Choroid plexus epithelial cell (primary cell): ENCODE measurements around the gene TMEM62.

Source experiments
- DNase-seq: peaks from one replicate; pipeline ENCODE4 v3.0.0-alpha.2; 2010; ENCODE audit warnings: low read depth
- H3K4me3 ChIP-seq: 2 replicates; pipeline ENCODE4 v1.5.1; 2011; ENCODE audit warnings: low read depth, mild to moderate bottlenecking, control low read depth, low read length, moderate library complexity
- TF ChIP-seq, protein P1 (sequence below): conservative IDR thresholded peaks from 2 replicates; pipeline ENCODE4 v1.5.1; 2011; ENCODE audit warnings: low read depth, mild to moderate bottlenecking, control low read depth, inconsistent platforms, low read length, moderate library complexity

TMEM62 gene

DNA sequence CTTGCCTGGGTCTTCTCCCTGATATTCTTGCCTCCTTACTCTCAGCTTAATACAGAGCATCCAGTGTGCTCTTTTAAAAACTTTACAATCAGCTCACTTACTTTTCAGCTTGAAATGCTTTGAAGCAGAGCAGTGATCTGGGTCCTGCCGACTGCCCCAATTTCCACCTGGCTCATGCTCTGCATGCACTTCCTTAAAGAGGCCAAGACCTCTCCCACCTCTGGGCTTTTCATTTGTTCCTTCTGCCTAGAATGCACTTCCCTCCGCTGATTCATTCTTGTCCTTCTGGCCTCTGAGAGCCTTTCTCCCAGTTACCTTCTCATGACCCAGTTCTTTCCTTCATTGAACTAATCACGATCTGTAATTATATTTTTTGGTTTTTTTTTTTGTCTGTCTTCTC, 49.9 kb downstream of the TMEM62 start:
- no peak overlapping the region for H3K4me3 ChIP-seq
- TF ChIP-seq, protein P1, sequence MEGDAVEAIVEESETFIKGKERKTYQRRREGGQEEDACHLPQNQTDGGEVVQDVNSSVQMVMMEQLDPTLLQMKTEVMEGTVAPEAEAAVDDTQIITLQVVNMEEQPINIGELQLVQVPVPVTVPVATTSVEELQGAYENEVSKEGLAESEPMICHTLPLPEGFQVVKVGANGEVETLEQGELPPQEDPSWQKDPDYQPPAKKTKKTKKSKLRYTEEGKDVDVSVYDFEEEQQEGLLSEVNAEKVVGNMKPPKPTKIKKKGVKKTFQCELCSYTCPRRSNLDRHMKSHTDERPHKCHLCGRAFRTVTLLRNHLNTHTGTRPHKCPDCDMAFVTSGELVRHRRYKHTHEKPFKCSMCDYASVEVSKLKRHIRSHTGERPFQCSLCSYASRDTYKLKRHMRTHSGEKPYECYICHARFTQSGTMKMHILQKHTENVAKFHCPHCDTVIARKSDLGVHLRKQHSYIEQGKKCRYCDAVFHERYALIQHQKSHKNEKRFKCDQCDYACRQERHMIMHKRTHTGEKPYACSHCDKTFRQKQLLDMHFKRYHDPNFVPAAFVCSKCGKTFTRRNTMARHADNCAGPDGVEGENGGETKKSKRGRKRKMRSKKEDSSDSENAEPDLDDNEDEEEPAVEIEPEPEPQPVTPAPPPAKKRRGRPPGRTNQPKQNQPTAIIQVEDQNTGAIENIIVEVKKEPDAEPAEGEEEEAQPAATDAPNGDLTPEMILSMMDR: no peak
- DNase-seq: no peak

DNA sequence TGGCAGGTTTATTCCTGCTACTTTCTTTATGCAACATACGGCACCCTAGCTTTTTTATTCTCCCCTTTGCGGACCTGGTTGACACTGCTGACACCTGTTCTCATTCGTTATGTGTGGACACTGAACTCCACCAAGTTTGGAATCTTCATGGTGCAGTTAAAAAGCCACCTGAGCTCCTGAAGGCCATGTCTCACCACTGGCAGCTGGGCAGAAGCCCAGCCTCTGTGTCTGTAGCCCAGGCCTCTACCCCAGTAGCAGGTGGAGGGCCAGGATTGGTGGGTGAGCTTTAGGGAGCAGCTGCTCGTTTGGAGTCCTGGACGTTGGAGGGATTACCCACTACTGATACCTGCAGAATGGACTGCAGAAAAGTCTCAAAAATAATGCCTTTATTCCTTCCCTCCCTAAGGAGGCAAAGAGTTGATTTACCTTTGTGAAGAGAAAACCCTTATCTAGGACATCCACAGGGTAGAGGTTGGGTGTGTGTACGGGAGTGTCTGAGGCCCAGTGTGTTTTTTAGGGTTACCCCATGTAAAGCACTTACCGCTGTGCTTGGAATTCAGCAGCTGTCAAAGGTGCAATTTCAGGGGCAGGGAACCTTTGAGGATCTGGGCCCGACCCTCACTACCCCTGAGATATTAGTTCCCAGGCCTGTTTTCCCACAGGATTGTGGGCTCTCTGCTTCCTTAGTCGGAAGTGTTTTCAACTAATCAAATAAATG, 51.2 kb downstream of the TMEM62 start:
- no peak for DNase-seq
- TF ChIP-seq, protein P1: no peak
- peak overlapping the region; percentile 79 for H3K4me3 ChIP-seq

DNA sequence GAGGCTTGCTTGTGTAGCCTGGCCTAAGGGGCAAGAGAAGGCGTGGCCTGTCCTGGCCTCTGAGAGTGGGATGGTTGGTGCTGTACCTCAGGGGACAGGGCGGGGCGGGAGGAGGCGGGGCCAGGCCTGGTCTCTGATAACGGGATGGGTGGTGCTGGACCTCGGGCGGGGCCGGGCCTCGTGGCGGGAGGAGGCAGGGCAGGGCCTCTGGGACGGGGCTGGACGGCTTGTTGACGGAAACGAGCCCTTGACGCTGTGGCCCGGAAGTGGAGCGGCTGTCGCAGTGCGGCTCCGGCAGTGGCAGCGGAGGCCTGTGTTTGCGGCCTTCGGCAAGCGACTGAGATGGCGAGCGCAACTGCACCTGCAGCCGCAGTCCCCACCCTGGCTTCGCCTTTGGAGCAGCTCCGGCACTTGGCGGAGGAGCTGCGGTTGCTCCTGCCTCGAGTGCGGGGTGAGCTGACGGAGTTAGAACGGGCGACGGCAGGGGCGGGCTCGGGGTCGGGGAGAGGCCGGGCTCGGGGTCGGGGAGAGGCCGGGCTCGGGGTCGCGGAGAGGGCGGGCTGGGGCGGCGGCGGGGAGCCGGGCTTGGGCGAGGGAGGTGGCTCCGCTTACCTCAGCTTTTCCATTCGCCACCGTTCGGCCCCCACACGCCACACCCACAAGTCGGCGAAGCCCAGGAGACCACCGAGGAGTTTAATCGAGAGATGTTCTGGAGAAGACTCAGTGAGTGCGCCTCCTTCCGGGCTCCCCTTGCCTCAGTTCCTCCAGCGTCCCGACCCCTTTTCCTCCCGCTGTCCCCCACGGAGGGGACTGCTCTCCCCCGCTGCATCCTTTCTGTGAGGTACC, 52.0 kb downstream of the TMEM62 start, which contains the start of gene CCNDBP1:
TSS of gene CCNDBP1 (plus strand) at position 247 of the 846 bp plus-strand sequence. CDS start at position 343, 96 bp downstream.
- peak; percentile 46 for DNase-seq
- TF ChIP-seq, protein P1: peak; percentile 60
- peak within 1 kb of the TSS; percentile 79 for H3K4me3 ChIP-seq

DNA sequence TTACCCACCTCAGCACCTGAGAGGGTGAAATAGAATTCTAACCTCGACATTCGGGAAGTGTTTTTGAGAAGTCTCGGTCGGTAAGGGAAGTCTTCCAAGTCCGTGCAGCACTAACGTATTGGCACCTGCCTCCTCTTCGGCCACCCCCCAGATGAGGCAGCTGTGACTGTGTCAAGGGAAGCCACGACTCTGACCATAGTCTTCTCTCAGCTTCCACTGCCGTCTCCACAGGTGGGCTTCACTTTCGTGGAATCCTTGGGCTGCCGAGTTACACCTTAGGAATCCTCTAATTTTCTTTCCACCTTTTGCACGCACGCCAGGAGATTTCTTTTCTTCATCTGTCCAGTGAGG, 52.6 kb downstream of the TMEM62 start:
- DNase-seq: no peak
- TF ChIP-seq, protein P1: no peak
- peak overlapping the region; percentile 79 for H3K4me3 ChIP-seq

DNA sequence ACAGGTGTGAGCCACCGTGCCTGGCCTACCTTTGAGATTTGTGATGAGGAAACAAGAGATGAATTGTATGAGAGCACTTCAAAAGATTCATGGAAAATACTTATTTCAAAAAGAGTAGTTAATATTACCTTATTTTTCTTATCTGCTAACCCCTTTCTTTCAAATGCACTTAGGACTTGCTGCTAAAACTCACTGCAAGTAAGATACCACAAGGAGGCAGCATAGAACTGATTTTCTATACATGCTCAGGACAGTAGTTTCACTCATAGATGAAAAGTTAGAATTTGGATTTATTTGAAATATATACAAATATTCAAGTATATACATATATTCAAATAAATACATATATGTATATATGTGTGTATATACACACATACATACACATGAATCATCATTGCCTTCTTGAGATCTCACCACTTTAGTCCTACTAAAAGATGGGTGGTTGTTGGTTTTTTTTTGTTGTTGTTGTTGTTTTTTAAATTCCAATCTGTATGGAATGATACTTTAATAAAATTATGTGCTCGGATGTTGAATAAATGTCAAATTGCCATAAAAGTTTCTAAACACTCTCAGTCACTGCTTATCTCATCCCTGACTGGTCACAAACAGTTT, 54.3 kb downstream of the TMEM62 start:
- H3K4me3 ChIP-seq: no peak overlapping the region
- TF ChIP-seq, protein P1: peak; percentile 72
- peak; percentile 86 for DNase-seq

DNA sequence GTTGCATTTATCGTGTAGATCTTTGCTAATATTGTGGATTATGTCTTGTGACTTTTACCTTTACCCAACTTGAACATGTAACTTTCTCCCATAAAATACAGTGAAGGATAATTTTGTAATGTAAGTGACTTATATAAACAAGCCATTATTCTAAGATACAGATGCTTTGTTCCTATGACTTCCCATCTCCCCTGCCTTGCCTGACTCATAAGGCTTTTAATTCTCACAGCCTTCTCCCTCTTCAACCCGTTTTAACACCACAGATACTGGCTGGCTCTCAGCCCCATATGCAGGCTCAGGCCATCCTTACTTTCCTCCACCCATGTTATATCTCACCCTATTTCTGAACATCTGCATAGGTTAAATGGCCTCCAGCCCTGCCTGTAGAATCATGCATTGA, 55.9 kb downstream of the TMEM62 start:
- DNase-seq: no peak
- TF ChIP-seq, protein P1: no peak

More for the DNA sequence above, 55.9 kb downstream of the TMEM62 start:
- no peak overlapping the region for H3K4me3 ChIP-seq
